GM18909 (cell line): ENCODE results near the gene RASGEF1B.
A peak's percentile ranks its signal among the peaks of the same experiment; 100 is the strongest.
"Not testable (repeated sequence)": the region's sequence is repeated elsewhere in the genome, so short reads cannot be mapped to it uniquely, and the experiment has no call there.

Experiments used
- ATAC-seq: cut with Tn5 transposase; IDR thresholded peaks from one replicate; pipeline ENCODE4 v1.9.1; 2021; ENCODE audit warnings: mild to moderate bottlenecking; ENCODE audit not compliant: unreplicated experiment, poor library complexity

The RASGEF1B gene

GRCh38 chr4:81499840-81500239 is 28.1 kb upstream of the RASGEF1B start:
- no peak for ATAC-seq

- ATAC-seq: no peak
These were observed 26.9 kb upstream of the RASGEF1B start for GRCh38 chr4:81498551-81499099.

- no peak for ATAC-seq
These were observed 26.3 kb upstream of the RASGEF1B start for GRCh38 chr4:81498046-81498445.

- ATAC-seq: no peak
These were observed 23.6 kb upstream of the RASGEF1B start for GRCh38 chr4:81495345-81495744.

DNA sequence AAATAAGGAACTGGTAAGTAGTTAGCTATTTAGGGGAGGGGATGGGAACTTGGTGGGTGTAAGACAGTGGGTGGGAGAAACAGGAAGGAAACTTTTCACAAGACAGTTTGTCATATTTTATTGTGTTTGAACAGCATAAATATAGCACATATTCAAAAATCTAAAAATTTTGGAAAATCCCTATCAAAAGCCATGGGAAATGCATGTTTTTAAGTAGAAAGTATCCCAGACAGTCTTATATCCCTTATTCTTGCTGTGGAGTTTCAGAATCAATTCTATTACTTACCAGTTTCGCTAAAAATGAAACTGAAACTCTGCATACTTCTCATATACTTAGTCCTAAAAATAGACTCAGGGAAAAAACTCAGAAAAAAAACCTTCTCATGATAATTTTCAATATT is 22.3 kb upstream of the RASGEF1B start:
- ATAC-seq: peak; percentile 77

DNA sequence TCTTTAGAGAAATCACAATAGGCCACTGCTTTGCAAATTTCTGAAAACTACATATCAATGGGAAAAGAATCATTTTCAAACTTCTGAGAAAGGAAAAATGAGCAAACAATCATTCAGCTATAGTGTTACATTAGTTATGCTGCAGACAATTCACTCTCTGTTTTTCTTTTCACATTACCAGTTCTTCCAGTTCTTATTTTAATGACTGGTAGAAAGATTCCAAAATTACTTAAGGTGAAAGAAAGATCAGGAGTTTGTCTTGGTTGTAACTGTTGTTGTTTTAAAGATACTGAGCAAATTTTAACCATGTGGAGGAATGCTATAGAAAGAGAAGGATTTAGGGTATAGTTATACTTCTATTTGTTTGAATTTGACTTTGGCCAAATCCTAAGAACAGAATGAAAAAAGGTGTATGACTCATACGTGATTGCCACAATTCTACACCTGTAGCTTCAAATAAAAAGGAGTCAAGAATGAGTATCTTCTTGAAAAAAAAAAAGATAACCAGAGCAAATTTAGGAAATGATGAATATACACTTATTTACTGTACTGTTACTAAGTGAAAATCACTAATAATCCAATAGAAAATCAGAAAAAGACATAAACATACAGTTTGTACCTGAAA is 21.0 kb upstream of the RASGEF1B start:
- no peak for ATAC-seq

- peak; percentile 72 for ATAC-seq
These were observed 20.2 kb upstream of the RASGEF1B start for GRCh38 chr4:81491943-81492342.

- ATAC-seq: no peak
These were observed 18.9 kb upstream of the RASGEF1B start for GRCh38 chr4:81490403-81491160.

DNA sequence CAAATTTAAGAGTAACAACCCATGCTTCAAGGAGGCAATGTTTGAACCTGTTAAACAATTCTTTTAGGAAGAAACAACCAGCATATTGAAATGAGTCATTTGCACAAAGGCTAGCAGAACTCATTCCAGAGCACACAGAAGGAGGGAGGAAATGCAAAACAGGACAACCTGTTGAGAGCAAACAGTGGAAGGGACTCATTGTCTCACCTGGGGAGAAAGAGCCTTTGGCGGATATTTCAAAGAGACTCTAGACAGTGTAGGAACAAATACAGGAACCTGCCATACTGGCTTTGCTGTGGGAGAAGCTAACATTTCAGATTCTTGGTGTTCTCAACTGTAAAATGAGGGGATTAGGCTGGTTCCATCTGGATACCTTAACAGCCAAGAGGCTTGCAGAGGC is 14.8 kb upstream of the RASGEF1B start:
- no peak for ATAC-seq

DNA sequence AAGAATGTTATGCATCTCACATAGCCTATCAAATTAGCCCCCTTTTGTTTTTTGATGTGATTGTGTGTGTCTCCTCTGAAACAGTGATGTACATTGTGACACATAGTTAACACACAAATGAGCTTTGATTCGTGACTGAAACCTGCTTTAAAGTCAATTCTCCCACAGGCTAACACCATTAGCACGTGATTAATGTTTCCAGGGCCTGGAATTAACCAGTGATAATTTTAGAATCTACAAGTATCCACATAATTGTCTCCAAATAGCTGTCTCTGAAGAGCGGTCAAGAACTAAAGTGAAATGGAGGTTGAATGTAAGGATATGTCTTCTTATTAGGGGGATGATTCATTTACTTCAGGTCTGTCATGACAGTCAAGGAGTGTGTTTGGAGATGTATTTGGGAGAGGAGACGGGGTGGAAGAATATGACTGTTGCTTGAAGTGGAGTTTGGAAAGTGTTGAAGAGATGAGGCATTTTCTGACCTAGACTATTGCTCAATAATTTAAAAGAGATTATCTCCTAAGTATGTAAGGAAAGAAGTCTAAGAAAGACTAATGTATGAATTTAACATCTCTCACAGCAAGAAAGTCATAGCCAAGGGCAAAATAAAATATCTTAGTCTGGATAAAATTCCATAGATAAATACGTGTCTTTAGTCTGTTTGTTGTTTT is 13.7 kb upstream of the RASGEF1B start:
- no peak for ATAC-seq

GRCh38 chr4:81482326-81482725 is 10.6 kb upstream of the RASGEF1B start:
- ATAC-seq: no peak

DNA sequence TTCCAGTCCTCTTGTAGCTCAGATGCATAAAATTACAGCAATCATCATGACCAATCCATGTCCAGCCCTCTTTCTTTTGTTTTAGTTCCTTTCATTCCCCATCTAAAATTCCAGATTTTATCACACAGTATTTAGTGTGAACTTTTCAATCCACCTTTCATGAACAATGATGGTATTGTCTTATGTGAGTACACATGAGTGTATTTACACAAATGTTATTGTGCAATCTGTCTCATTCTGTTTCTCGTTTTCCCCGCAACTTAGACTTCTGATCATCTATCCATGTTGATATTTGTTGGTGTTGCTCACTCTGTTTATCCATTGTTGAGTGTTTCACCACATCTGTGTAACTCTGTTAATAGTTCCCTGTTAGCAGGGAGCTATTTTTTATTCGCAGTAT is 9.4 kb upstream of the RASGEF1B start:
- no peak for ATAC-seq

DNA sequence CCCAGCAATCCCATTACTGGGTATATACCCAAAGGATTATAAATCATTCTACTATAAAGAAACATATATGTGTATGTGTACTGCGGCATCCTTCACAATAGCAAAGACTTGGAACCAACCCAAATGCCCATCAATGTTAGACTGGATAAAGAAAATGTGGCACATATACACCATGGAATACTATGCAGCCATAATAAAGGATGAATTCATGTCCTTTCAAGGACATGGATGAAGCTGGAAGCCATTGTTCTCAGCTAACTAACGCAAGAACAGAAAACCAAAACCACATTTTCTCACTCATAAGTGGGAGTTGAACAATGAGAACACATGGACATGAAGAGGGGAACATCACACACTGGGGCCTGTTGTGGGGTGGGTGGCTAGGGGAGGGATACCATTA is 7.9 kb upstream of the RASGEF1B start:
- not testable (repeated sequence) for ATAC-seq

- not testable (repeated sequence) for ATAC-seq
These were observed 1.9 kb upstream of the RASGEF1B start for GRCh38 chr4:81473331-81474265.

DNA sequence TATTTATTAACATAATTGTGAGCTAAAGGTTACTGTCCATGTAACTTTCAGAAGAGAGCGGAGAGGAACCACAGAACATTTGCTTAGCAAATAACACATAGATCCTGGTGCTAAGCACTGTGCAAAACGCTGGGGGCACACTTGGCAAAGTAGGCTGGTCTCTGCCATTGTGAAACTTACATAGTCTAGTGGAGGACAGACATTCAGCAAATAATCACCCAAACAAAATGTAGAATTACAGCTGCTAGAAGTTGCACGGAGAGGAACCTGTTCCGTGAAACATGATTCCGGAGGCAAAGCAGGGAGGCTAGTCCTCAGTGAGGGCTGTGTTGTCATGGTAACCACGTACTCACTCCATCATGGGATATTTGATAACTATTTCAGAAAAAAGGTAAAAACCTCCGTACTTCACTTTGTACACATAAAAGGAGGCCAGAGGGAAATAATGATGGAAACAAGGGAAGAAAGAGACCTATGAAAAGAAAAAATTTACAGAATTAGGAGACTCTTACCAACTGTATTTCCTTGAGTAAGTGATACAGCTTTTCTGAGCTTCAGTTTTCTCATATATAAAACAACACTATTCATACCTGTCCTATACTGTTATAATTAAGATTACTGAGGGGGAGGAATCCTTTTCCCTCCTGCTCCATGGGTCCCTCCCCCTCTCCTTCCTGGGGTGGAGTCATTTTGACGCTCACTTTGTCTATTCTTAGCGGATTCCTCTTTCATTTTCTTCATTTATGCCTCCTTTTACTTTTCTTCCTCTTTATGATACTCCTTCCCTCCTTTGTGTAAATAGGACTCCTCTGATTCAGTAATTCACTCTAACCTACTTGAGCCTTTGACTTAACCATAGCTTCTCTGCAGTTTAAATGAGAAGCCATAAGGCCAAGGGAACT is 825 bp upstream of the RASGEF1B start:
- ATAC-seq: peak; percentile 68

DNA sequence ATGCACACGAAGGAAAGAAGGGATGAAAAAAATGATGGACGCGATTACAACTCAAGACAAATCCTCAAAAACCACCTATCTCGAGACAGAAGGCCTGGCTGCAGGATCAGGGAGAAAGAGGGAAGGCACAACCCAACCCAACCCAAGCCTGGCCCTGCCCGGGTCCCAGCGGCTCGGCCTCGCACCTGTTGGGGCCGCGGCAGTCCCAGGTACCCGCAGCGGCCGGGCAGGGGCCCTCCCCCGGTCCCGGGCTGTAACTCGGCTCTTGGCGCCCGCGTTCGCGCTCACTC is 464 bp downstream of the RASGEF1B start:
- ATAC-seq: no peak

DNA sequence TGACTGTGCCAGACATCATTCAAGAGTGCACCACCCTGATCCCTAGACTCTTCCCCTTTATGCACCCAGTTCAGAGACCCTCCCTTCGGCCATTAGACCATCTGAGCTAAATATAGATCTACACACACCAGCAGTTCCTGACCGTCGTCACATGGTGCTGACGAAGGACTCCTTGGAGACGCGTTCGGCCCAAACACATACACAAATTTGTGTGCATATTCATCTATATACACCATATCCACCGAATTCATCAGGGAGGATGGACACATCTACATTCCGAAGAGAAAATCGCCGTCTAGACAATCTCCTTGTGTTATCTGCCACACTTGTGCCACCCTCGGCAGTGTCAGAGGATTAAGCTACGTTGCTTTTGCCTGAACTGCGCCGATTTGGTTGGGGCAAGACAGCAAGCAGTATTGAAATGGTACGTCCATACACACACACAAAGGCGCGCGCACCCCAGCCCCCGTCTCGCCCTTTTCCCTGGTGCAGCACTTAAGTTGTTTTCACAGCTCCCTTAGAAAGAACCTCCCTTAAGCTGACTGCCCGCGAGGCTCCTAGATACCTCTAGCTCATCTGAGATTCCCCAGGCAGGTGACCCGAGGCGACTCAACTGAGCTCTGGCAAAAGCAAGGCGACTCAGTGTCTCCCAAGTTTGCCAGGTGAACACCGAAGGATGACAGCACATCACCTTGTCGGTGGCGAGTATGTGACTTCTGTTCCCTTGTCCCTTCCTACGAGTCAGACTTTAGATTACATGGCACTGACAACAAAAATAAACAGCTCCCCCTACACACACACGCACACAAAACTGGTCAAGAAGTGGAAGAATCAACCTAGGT is 1.0 kb downstream of the RASGEF1B start:
- no peak for ATAC-seq

- no peak for ATAC-seq
These were observed 1.8 kb downstream of the RASGEF1B start for GRCh38 chr4:81469781-81470455.
